ENCODE measurements around the gene FAM111A.

The FAM111A gene

GRCh38 chr11:59181746-59182456 is 39.2 kb downstream of the FAM111A start:
- DNase-seq: no peak

DNA sequence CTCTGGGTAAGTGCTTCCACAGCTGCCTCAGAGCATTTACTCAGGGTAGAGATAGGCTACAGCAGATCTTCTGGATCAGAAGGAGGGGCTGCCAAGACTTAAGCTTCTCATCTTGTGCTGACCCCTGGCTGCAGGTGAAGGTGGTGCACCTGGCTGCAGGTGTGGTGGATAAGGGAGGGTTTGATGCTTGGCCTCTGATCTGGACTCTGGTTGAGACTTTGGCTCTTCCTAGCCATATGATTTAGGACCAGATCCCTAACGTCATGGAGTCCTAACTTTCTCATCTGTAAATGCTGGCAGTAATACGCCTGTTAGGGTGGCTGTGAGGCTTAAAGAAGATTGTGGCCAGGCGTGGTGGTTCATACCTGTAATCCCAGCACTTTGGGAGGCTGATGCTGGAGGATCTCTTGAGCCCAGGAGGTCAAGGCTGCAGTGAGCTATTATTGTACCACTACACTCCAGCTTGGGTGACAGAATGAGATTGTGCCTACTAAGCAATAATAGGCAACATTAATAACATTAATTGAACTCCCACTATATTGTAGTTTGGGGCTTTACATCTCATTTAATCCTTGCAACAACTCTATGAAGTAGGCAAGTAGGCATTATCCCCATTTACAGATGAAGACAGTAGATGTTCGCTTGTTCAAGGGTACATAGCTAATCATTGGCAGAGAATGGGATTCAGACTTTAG is 39.9 kb downstream of the FAM111A start:
- peak; percentile 22 for DNase-seq

GRCh38 chr11:59183771-59184170 is 41.1 kb downstream of the FAM111A start:
- DNase-seq: no peak

DNA sequence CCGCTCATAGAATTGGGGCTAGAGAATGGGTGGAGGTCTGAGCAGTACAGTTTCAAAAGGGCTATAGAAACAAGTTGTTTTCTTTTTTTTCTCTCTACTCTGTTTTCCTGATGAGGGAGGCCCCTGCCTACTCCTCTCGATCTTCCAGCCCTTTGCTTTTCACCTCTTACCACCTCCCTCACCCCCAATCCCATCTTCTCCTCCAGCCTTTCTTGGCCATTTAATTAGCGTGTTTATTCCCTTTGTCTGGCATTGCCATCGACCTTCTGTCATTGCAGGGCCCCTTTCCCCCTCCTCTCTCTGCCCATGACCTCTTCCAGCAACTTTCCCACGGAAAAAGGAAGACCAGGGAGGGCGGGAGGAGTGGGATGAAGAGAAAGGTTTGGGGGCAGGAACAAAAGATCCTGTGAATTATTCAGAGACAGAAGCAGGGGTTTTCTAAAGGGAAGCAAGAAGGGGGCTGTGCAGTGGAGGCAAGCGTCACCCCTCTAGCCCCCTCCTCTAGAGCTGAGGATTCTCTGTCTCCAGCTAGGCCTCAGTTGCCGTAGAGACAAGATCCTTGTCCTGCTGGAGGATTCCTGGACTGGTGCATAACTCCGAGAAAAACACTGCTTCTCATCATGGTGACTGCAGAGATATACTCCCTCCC is 42.2 kb downstream of the FAM111A start:
- DNase-seq: no peak

- no peak for DNase-seq
Measured at GRCh38 chr11:59185386-59185945, 42.8 kb downstream of the FAM111A start.

DNA sequence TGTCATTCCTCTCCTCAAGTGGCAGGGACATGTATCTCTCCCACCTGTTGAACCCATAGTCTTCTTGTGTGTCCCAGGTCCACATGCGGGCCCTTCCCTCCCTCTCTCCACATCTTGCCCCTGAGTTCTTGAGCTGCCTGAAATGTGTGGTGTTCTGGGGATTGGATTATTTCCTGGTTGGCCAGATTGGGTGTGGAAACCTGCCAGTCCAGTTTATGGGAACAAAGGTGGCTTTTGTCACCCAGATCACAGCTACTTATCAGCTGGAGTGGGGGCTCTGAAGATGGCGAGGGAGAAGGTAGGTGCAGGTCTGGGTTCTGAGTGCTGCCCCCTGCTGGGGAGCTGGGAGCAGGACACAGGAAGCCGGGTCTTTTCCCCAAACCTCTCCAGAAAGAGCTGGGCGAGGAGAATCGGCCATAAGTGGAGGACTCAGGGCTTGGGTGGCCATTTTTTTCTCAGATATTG is 43.5 kb downstream of the FAM111A start:
- DNase-seq: peak; percentile 56

DNA sequence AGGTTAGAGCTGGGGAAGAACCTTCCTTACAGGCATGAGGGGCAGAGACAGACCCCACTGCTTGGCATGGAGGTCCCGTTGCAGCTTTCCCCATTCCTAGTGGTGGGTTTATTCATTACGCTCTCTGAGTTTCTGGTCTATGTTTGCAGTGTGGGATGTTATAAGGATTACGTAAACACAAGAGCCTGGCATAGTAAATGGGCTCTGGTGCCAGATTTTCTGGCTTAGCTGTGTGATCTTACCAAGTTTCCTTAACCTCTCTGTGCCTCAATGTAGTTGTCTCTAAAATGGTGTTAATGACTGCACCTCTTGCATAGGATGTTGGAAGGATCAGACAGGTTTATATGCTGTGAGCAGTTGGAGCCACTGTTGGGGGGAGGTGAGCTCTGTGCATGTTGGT is 44.4 kb downstream of the FAM111A start:
- DNase-seq: no peak

DNA sequence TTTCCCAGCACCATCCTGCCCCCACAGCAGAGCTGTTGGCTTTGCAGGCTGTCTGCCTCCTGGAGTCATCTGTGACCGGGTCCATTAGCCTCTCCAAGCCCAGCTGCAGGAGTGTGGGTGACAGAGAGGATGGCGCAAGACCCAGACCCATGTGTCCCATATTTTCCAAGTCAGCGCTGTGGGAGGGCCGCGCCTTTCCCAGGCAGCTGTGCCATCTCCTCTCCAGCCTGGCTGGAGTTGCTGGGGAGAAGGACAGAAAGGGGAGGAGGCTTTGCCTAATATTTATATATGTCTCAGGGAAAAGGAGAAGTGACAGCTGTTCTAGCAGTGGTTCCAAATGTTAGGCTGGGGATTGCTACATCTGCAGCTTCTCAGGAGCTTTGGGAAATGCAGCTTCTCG is 44.9 kb downstream of the FAM111A start:
- no peak for DNase-seq

DNA sequence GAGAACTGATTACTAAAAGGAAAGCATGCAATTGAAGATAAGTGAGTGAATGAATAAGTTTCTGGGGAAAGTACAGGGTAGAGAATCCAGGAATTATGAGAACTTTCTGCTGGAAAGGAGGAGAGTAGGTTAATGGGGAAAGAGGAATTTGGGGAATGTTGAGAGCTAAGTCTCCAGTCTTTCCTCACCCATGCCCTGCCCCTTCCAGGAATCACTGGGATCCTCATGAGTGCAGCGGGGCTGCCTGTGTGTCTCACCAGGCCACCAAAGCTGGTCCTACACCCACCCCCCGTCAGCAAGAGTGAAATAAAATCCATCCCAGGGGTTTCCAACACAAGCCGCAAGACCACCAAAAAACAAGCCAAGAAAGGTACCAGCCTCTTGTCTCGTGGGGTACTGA is 46.3 kb downstream of the FAM111A start:
- no peak for DNase-seq

DNA sequence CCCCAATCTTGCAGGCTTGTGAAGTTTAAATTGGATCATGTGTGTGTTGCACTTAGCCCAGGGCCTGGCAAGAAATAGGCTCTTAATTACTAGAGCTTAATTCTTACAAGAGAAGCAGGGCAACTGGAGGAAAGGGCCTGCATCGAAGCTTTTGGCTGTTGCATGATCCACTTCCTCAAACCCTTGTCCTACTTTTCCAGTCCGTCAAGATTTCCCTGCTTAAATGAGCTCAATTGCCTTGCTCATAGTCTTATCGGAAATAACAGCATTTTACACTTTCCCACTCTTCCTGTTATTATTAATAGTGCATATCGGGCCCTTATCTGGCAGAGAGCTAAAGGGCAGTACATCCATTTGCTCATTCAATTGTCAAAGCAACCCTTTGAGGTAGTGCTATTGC is 47.3 kb downstream of the FAM111A start:
- DNase-seq: no peak

DNA sequence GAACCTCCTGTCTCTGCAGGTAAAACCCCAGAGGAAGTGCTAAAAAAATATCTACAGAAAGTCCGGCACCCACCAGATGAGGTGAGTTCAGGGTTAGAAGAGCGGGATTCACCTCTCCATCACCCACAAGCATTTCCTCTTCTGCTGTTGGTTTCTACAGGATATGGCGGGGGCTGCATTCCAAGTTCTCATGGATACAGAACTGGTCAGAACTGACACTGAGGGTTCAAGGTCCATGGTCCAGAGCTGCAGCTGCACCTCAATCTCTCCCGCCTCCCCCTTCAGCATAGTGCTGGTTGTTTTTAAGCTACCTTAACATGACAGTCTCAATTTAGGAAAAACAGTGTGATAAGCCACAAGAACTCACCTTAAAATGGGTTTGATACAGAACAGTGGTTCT is 48.4 kb downstream of the FAM111A start:
- DNase-seq: no peak

DNA sequence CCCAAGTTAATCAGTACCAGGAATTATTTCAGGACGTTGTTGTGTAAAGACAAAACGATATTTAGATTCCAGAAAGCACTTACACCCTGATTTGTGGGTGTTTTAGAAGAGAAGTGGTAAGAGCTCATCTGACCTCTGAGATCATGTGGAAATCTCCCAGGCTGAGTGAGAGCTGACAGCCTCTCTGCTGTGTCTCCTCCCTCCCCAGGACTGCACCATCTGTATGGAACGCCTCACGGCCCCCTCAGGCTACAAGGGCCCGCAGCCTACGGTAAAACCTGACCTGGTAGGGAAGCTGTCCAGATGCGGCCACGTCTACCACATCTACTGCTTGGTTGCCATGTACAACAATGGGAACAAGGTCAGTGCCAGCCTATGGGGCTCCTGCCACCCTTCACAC is 49.2 kb downstream of the FAM111A start:
- DNase-seq: no peak

DNA sequence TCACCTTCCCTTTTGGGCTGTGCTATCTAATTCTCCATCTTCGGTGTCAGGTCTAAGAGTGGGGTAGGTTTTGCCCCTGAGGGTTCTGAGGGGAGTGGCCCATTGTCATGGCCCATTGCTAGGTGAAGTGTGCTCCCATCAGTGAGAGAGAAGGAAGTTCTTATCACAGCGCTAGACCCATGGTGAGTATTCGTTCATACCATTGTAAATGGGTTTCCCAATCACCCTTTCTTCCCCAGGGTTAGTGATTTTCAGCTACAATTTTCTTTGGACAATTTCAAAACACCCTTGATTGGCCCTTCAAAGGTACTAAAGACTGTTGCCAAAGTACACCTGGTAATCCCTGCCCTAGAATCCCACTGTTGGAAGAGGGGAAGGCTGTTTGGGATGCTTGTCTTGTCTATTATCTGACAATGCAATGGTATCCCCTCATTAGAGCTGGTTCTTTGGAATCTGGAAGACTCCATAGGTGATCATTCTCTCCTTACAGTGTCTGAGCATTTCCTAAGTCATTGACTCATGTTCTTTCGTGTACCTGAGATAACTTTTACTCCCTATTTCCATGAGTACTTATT is 49.9 kb downstream of the FAM111A start:
- DNase-seq: no peak

- no peak for DNase-seq
Measured at GRCh38 chr11:59193587-59194130, 51.0 kb downstream of the FAM111A start.

DNA sequence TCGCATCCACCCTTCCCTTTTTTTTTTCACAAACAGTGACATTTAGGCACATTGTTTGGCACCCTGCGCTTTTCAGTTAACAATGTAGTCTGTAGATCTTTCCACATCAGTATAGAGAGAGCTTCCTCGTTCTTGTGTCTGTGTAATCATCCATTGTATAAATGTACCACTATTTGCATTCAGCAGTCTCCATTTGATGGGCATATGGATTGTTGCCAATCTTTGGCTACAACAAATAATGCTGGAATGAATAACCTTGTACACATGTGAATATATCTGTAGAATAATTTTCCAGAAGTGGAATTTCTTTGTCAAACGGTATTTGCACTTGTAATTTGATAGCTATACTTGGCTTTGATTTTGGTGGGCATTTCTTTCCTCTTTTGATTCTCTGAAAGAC is 52.9 kb downstream of the FAM111A start:
- no peak for DNase-seq

GRCh38 chr11:59196777-59197176 is 54.1 kb downstream of the FAM111A start:
- no peak for DNase-seq

DNA sequence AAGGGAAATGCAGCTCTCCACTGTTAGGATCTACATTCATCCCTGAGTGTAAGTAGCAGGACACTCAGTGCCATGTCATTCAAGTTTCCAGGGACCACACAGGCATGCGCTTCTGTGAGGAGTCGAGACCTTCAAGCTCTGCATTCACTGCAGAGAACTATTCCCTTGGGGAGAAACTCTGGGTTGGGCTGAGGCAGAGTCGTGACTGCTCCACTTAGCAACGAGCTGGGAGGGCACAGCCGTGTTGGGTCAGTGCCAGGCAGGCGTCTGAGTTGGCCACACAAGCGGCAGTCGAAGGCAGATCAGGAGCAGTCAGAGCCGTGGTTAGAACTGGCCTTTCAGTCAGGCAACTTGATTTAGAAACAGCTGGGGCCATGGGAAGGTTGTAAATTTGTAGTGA is 55.3 kb downstream of the FAM111A start:
- no peak for DNase-seq

GRCh38 chr11:59198726-59199125 is 56.1 kb downstream of the FAM111A start:
- DNase-seq: no peak

DNA sequence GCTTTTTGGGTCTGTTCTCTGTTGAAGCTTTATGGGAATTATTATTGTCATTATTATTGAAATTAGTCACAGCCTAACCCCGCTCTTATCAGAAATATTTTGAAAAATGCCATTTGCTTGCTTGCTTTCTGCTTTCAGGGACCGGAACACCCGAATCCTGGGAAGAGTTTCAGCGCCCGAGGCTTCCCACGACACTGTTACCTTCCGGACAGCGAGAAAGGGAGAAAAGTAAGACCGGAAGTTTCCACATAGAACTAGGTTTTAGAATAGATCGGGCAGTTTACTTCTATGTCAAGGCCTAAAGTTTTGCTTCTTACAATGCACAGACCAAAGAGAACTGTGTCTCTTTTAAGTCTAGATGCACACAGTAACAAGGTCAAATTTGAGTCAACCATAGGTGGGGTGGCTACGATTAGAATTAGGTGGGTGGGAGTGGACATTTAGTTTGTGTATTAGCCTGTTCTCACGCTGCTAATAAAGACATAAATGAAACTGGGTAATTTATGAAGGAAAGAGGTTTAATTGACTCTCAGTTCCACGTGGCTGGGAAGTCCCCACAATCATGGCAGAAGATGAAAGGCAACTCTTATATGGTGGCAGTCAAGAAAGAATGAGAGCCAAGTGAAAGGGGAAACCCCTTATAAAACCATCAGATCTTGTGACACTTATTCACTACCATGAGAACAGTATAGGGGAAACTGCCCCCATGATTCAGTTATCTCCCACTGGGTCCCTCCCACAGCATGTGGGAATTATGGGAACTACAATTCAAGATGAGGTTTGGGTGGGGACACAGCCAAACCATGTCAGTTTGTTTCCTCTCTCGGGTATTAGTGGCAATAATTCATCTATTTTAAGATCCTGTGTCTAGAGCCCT is 57.1 kb downstream of the FAM111A start:
- DNase-seq: peak; percentile 20

DNA sequence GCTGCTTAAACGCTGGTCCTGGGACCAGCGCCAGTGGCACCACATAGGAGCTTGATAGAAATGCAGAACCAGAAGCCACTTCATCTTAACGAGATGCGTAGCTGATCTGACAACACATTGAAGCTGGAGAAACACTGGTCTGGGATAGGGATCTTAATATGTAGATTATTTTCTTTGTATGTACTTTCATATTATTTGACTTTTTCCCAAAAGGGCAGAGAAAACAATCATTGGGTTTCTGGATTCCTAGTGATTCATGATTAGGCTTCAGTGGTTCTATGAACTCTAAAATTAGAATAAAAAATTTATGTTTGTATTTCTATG is 57.7 kb downstream of the FAM111A start:
- no peak for DNase-seq

DNA sequence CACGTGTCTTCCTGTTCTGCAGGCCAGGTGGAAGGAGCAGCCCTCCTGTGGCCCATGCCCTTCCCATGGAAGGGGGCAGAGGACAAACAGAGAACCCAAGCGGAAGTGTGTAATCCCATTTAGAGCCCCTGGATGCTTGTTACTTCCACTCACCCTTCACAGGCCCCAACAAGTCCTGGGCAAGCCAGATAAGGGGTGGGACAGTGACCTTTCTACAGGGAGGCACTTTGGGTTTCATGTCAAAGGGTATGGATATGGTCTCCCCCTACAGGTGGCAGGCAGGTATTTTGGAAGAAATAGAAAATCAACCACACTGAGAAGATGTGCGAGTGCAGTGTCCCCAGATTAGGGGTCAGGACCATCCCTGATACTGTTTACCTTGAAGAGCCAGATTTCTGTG is 58.7 kb downstream of the FAM111A start:
- no peak for DNase-seq

Measured in CD4-positive, alpha-beta T cell treated with Interleukin-17A for 1 hour (primary cell).